Endothelial cell (in vitro differentiated cells): ENCODE measurements around the gene OXLD1. TPM values are rescaled to one million over a fixed set of nuclear protein-coding genes. Genes with fewer than 3 reads are reported as not detected.

ENCODE experiments used
- DNase-seq: peaks from one replicate; pipeline ENCODE4 v3.0.0; 2021; ENCODE audit warnings: low spot score
- H3K27ac Mint-ChIP-seq: one replicate; pipeline ENCODE4 v1.8.0; 2021; ENCODE audit warnings: mixed read lengths, inconsistent platforms; ENCODE audit not compliant: unreplicated experiment
- H3K27me3 Mint-ChIP-seq: one replicate; pipeline ENCODE4 v1.8.0; 2021; ENCODE audit warnings: mild to moderate bottlenecking, moderate library complexity, mixed read lengths, inconsistent platforms; ENCODE audit not compliant: unreplicated experiment
- H3K36me3 Mint-ChIP-seq: one replicate; pipeline ENCODE4 v1.8.0; 2021; ENCODE audit warnings: mild to moderate bottlenecking, low read depth, mixed read lengths, inconsistent platforms; ENCODE audit not compliant: unreplicated experiment
- H3K4me1 Mint-ChIP-seq: one replicate; pipeline ENCODE4 v1.8.0; 2021; ENCODE audit warnings: mild to moderate bottlenecking, mixed read lengths, inconsistent platforms; ENCODE audit not compliant: unreplicated experiment
- H3K4me3 Mint-ChIP-seq: one replicate; pipeline ENCODE4 v1.8.0; 2021; ENCODE audit warnings: mild to moderate bottlenecking, mixed read lengths, inconsistent platforms; ENCODE audit not compliant: unreplicated experiment
- H3K9me3 Mint-ChIP-seq: one replicate; pipeline ENCODE4 v1.8.0; 2021; ENCODE audit warnings: mixed read lengths, inconsistent platforms; ENCODE audit not compliant: unreplicated experiment
- total RNA-seq: library from RNA; stranded (reverse); fragmentation: NEBNext Ultra II Directional; extraction: Animal tissue kit (Norgen Biotek cat#: 25700); gene quantifications from one replicate; pipeline ENCODE4 v1.2.1, GENCODE V29; 2021; ENCODE audit not compliant: unreplicated experiment
- TF ChIP-seq, protein P1 (sequence below): fragments of 200-600 bp; sonication (generic); IDR thresholded peaks from one replicate; pipeline ENCODE4 v1.5.0; 2021; ENCODE audit warnings: antibody characterized with exemption; ENCODE audit not compliant: unreplicated experiment

OXLD1 gene
- total RNA-seq, 1 donor from 2014 or later, result 22.4 TPM

DNA sequence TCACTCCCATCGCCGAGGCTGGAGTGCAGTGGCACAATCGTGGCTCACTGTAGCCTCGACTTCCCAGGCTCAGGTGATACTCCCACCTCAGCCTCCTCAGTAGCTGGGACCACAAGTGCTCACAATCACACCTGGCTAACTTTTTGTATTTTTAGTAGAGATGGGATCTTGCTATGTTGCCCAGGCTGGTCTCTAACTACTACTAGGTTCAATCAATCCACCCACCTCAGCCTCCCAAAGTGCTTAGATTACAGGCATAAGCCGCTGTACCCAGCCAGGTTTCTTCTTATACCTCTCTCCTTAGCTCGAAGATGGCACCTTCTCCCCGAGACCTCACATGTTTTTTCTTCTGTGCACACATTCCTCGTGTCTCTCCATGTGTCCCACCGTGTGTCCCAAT is 26.4 kb downstream of the OXLD1 start:
- Mint-ChIP-seq H3K9me3 (no peaks in the 10 kb centered on the region), H3K36me3 (peaks cover 9% of the 10 kb centered on the region), H3K4me1 (peaks cover 10% of the 10 kb centered on the region), H3K27me3 (peaks cover 10% of the 10 kb centered on the region), H3K4me3 (no peak overlapping the region), H3K27ac (no peak overlapping the region)
- TF ChIP-seq, protein P1, sequence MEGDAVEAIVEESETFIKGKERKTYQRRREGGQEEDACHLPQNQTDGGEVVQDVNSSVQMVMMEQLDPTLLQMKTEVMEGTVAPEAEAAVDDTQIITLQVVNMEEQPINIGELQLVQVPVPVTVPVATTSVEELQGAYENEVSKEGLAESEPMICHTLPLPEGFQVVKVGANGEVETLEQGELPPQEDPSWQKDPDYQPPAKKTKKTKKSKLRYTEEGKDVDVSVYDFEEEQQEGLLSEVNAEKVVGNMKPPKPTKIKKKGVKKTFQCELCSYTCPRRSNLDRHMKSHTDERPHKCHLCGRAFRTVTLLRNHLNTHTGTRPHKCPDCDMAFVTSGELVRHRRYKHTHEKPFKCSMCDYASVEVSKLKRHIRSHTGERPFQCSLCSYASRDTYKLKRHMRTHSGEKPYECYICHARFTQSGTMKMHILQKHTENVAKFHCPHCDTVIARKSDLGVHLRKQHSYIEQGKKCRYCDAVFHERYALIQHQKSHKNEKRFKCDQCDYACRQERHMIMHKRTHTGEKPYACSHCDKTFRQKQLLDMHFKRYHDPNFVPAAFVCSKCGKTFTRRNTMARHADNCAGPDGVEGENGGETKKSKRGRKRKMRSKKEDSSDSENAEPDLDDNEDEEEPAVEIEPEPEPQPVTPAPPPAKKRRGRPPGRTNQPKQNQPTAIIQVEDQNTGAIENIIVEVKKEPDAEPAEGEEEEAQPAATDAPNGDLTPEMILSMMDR, result no peak
- DNase-seq, result no peak

DNA sequence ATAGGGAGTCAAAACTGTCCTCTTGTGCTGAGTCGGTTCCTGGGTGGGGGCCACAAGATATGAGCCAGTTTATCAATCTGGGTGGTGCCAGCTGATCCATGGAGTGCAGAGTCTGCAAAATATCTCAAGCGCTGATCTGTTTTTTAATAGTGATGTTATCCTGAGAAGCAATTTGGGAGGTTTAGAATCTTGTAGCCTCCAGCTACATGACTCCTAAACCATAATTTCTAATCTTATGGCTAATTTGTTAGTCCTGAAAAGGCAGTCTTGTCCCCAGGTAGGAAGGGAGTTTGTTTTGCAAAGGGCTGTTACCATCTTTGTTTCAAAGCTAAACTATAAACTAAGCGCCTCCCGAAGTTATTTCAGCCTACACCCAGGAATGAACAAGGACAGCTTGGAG is 27.7 kb downstream of the OXLD1 start:
- peaks cover 7% of the 10 kb centered on the region for H3K27me3 Mint-ChIP-seq
- peaks cover 10% of the 10 kb centered on the region for H3K4me1 Mint-ChIP-seq
- DNase-seq, result no peak
- peak overlapping the region; percentile 1 for H3K4me3 Mint-ChIP-seq
- H3K36me3 Mint-ChIP-seq, result peaks cover 9% of the 10 kb centered on the region
- no peaks in the 10 kb centered on the region for H3K9me3 Mint-ChIP-seq
- TF ChIP-seq, protein P1, result no peak
- H3K27ac Mint-ChIP-seq, result peak overlapping the region; percentile 11

DNA sequence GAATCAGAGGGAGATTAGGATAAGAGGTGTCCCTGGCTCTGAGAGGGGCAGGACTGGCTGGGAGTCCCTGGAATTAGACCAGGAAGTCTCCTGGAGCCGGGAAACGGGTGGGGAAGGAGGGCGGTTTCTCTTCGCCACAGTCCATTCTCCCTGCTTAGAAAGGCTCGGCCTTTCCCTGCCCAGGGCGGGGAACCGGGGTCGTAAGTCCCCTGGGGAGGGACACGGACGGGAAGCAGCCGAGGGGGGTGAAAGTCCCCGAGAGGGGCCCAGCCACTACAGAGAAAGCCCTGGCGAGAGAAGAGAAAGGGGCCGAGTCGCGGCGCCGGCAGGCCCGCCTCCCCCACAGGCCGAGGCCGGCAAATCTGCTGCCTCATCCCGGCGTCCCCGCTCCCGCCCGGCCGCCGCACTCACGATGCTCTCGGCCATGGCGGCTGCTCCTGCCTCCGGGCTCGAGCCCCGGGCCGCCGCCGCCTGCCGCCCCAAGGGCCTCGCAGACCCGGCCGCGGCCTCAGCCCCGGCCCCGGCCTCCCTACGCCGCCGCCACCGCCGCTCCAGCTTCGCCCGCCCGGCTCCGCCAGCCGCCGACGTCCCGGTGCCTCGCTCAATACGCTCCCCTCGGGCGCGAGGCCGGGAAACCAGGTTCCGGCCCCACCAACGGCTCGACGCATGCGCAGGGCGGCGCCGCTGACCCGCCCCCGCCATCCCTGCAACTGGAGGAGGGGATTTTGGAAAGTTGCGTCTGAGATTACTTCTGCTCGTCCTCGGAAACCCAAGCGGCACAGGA is 29.7 kb downstream of the OXLD1 start, which contains the start of the genes NPLOC4 and TSPAN10:
Gene NPLOC4 (minus strand): TSS at position 608 of the 784 bp plus-strand sequence. CDS start 182 bp downstream, at position 426.
Gene TSPAN10 (plus strand): TSS at position 692 of the 784 bp plus-strand sequence. CDS start 5,217 bp downstream, outside the sequence.
- TF ChIP-seq, protein P1, result no peak
- Mint-ChIP-seq H3K9me3 (no peaks in the 10 kb centered on the region), H3K36me3 (peaks cover 9% of the 10 kb centered on the region), H3K27me3 (peaks cover 8% of the 10 kb centered on the region), H3K4me3 (peak within 1 kb of the TSS; percentile 99), H3K4me1 (peaks cover 14% of the 10 kb centered on the region), H3K27ac (peak within 1 kb of the TSS; percentile 99)
- peak; percentile 94 for DNase-seq

DNA sequence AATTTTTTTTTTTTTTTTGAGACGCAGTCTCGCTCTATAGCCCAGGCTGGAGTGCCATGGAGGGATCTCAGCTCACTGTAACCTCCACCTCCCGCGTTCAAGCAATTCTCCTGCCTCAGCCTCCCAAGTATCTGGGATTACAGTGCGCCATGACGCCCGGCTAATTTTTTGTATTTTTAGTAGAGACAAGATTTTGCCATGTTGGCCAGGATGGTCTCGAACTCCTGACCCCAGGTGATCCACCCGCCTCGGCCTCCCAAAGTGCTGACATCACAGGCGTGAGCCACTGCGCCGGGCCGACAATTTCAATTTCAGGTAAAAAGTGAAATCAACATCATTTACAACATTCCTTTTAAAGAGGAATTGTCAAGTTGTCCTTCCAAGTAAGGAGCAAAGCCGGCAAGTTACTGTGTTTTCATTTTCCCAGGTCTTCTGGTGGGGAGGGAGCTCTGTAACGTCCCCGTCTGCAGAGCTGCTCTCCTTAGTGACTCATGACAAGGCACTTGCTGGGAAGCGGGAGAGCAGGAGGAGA is 30.4 kb downstream of the OXLD1 start:
- Mint-ChIP-seq H3K36me3 (peaks cover 9% of the 10 kb centered on the region), H3K9me3 (no peaks in the 10 kb centered on the region), H3K27ac (peak overlapping the region; percentile 99), H3K4me3 (peak overlapping the region; percentile 99), H3K4me1 (peaks cover 18% of the 10 kb centered on the region), H3K27me3 (peaks cover 8% of the 10 kb centered on the region)
- no peak for DNase-seq
- TF ChIP-seq, protein P1, result no peak

DNA sequence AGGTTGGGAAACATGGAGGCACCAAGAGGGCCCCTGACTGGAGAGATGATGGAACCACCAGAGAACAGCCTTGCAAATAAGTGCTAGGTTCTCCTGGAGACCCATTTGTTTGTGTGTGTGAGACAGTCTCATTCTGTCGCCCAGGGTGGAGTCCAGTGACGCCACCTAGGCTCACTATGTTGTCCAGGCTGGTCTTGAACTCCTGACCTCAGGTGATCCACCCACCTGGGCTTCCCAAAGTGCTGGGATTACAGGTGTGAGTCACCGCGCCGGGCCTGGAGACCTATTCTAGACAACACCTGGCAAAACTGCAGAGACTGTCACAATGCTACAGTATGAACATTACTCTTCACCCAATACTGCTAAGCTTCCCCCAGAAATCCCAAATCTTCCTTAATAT is 31.0 kb downstream of the OXLD1 start:
- Mint-ChIP-seq H3K27me3 (peaks cover 8% of the 10 kb centered on the region), H3K4me1 (peaks cover 18% of the 10 kb centered on the region), H3K4me3 (peak overlapping the region; percentile 99), H3K27ac (peak overlapping the region; percentile 99), H3K9me3 (no peaks in the 10 kb centered on the region), H3K36me3 (peaks cover 9% of the 10 kb centered on the region)
- no peak for DNase-seq
- TF ChIP-seq, protein P1, result no peak
